OCI-LY1 (cell line): Measurements from ENCODE around the gene ESPNL.

Source experiments
- H2AFZ ChIP-seq: fragments of 200-600 bp; sonication (generic), shearing (Covaris generic); 2 replicates; pipeline ENCODE4 v1.6.0; 2014; ENCODE audit warnings: antibody characterized with exemption, mild to moderate bottlenecking, low read length
- H3F3A ChIP-seq: fragments of 200-600 bp; sonication (generic), shearing (Covaris generic); 2 replicates; pipeline ENCODE4 v1.6.0; 2014; ENCODE audit warnings: mild to moderate bottlenecking, antibody characterized with exemption, low read length, moderate library complexity; ENCODE audit not compliant: insufficient read depth
- H3K27ac ChIP-seq: fragments of 200-600 bp; sonication (generic); 2 replicates; pipeline ENCODE4 v1.5.1; 2014; ENCODE audit warnings: low read length, mixed run types, mild to moderate bottlenecking, low read depth; ENCODE audit not compliant: poor library complexity, severe bottlenecking
- H3K27me3 ChIP-seq: fragments of 200-600 bp; sonication (generic); 2 replicates; pipeline ENCODE4 v1.6.0; 2014; ENCODE audit warnings: antibody characterized with exemption, mild to moderate bottlenecking, low read length, moderate library complexity; ENCODE audit not compliant: insufficient read depth
- H3K36me3 ChIP-seq: fragments of 200-600 bp; sonication (generic); 2 replicates; pipeline ENCODE4 v1.6.1; 2014; ENCODE audit warnings: mild to moderate bottlenecking, antibody characterized with exemption, low read length, moderate library complexity, mixed read lengths; ENCODE audit not compliant: insufficient read depth
- H3K4me1 ChIP-seq: fragments of 200-600 bp; sonication (generic); 2 replicates; pipeline ENCODE4 v1.5.1; 2014; ENCODE audit warnings: mild to moderate bottlenecking, low read length, moderate library complexity; ENCODE audit not compliant: insufficient read depth, severe bottlenecking
- H3K4me2 ChIP-seq: fragments of 200-600 bp; sonication (generic), shearing (Covaris generic); 2 replicates; pipeline ENCODE4 v1.6.1; 2014; ENCODE audit warnings: low read length
- H3K4me3 ChIP-seq: fragments of 200-600 bp; sonication (generic); 2 replicates; pipeline ENCODE4 v1.5.1; 2014; ENCODE audit warnings: low read length, low read depth, mild to moderate bottlenecking, mixed read lengths; ENCODE audit not compliant: poor library complexity, severe bottlenecking
- H3K79me2 ChIP-seq: fragments of 200-600 bp; shearing (Covaris generic); 2 replicates; pipeline ENCODE4 v1.6.1; 2016; ENCODE audit warnings: mixed run types, low read length, mixed read lengths; ENCODE audit not compliant: insufficient read depth
- H3K9ac ChIP-seq: fragments of 200-600 bp; sonication (generic), shearing (Covaris generic); 2 replicates; pipeline ENCODE4 v1.6.1; 2014; ENCODE audit warnings: mild to moderate bottlenecking, low read length, mixed read lengths
- H3K9me2 ChIP-seq: fragments of 200-600 bp; sonication (generic), shearing (Covaris generic); 2 replicates; pipeline ENCODE4 v1.6.1; 2014; ENCODE audit warnings: low read depth, mild to moderate bottlenecking, low read length, mixed read lengths
- H3K9me3 ChIP-seq: fragments of 200-600 bp; shearing (Covaris generic); 2 replicates; pipeline ENCODE4 v1.6.1; 2014; ENCODE audit warnings: low read length, mixed read lengths
- H4K20me1 ChIP-seq: fragments of 200-600 bp; sonication (generic), shearing (Covaris generic); 2 replicates; pipeline ENCODE4 v1.6.0; 2016; ENCODE audit warnings: mild to moderate bottlenecking, low read length; ENCODE audit not compliant: insufficient read depth
- EZH2 ChIP-seq: fragments of 200-600 bp; sonication (generic), shearing (Covaris generic); IDR thresholded peaks from 2 replicates; pipeline ENCODE4 v1.8.0; 2017; ENCODE audit warnings: borderline replicate concordance, mixed run types, mild to moderate bottlenecking, antibody characterized with exemption, low read length, moderate library complexity, mixed read lengths
- TF ChIP-seq, protein P1 (sequence below): fragments of 200-600 bp; sonication (generic), shearing (Covaris generic); IDR thresholded peaks from 2 replicates; pipeline ENCODE4 v1.5.1; 2017; ENCODE audit warnings: mild to moderate bottlenecking, antibody characterized with exemption, low read length, moderate library complexity, mixed read lengths

The ESPNL gene

DNA sequence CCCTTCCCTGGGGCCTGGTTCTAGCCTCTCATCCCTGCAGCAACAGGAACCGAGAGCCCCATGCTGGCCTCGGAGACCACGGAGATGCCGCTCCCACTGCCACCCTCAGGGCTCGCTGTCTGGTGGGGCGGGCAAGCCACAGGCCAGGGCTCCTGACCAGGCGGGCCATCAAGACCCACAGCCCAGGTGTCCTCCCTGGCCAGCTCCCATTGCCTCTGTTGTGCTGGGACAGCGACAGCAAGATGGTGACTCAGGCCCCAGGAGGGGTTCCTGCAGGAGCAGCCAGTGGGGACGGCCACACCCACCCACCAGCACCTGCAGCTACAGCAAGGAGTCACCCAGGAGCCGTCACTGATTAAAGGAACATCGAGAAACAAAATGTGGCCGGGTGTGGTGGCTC is 45.7 kb downstream of the ESPNL start:
- no peaks in the 10 kb centered on the region for H3K36me3 ChIP-seq
- no peaks in the 10 kb centered on the region for H3K79me2 ChIP-seq
- TF ChIP-seq EZH2, result no peak
- TF ChIP-seq, protein P1, sequence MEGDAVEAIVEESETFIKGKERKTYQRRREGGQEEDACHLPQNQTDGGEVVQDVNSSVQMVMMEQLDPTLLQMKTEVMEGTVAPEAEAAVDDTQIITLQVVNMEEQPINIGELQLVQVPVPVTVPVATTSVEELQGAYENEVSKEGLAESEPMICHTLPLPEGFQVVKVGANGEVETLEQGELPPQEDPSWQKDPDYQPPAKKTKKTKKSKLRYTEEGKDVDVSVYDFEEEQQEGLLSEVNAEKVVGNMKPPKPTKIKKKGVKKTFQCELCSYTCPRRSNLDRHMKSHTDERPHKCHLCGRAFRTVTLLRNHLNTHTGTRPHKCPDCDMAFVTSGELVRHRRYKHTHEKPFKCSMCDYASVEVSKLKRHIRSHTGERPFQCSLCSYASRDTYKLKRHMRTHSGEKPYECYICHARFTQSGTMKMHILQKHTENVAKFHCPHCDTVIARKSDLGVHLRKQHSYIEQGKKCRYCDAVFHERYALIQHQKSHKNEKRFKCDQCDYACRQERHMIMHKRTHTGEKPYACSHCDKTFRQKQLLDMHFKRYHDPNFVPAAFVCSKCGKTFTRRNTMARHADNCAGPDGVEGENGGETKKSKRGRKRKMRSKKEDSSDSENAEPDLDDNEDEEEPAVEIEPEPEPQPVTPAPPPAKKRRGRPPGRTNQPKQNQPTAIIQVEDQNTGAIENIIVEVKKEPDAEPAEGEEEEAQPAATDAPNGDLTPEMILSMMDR, result no peak
- no peak overlapping the region for H3K9ac ChIP-seq
- H3K4me2 ChIP-seq, result no peak overlapping the region
- no peaks in the 10 kb centered on the region for H3F3A ChIP-seq
- H3K9me3 ChIP-seq, result no peaks in the 10 kb centered on the region
- H3K4me3 ChIP-seq, result no peak overlapping the region
- no peak overlapping the region for H3K27ac ChIP-seq
- no peaks in the 10 kb centered on the region for H3K9me2 ChIP-seq
- peaks cover 4% of the 10 kb centered on the region for H3K4me1 ChIP-seq
- no peak overlapping the region for H2AFZ ChIP-seq
- H4K20me1 ChIP-seq, result no peaks in the 10 kb centered on the region
- H3K27me3 ChIP-seq, result peaks cover 21% of the 10 kb centered on the region; the same call in 1 of the 2 replicates

DNA sequence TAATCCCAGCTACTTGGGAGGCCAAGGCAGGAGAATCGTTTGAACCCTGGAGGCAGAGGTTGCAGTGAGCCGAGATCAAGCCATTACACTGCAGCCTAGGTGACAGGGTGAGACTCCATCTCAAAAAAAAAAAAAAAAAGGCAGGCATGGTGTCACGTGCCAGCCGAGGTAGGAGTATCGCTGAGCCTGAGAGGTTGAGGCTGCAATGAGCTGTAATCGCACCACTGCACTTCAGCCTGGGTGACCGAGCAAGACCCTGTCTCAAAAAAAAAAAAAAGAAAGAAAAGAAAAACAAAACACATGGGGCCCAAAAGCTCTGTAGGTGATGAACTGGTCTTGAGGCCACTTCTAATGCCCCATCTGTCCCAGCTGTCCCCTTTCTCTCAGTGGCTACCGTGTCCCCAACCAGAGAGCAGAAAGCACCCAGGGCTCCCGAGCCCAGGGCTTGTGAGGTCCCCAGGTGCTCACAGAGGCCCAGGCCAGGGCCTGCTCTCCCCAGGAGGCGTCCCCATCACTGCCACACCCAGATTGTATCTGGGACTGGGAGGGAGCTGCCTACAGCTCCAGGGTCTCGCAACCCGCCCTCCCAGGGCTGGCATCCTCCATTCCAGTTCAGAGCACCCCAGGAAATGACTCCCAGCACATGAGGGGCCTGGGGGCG is 46.9 kb downstream of the ESPNL start:
- peaks cover 4% of the 10 kb centered on the region for H3K4me1 ChIP-seq

DNA sequence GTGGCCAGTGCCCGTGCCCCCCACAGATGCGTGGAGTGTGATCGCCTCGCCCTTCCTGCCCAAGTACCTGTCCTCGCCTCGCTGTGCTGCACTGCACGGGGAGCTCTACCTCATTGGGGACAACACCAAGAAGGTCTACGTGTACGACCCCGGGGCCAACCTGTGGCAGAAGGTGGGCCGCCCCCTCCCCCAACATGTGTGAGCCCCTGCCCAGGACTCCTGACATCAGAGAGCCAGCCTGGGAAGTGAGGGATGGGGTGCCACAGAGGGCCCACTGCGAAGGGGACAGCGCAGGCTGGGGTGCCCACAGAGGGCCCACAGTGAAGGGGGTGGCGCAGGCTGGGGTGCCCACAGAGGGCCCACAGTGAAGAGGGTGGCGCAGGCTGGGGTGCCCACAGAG is 48.8 kb downstream of the ESPNL start:
- H3K36me3 ChIP-seq, result no peaks in the 10 kb centered on the region; the same call in 1 of the 2 replicates
- no peaks in the 10 kb centered on the region for H3K9me2 ChIP-seq
- no peak overlapping the region for H3K9ac ChIP-seq
- peaks cover 16% of the 10 kb centered on the region; the same call in 1 of the 2 replicates for H3K27me3 ChIP-seq
- no peak overlapping the region for H3K4me2 ChIP-seq
- no peak for TF ChIP-seq EZH2
- TF ChIP-seq, protein P1, result no peak
- H3K4me1 ChIP-seq, result peaks cover 4% of the 10 kb centered on the region
- H3K4me3 ChIP-seq, result no peak overlapping the region
- H3K27ac ChIP-seq, result no peak overlapping the region
- no peaks in the 10 kb centered on the region for H3K9me3 ChIP-seq
- no peaks in the 10 kb centered on the region for H3K79me2 ChIP-seq
- H2AFZ ChIP-seq, result no peak overlapping the region
- H4K20me1 ChIP-seq, result no peaks in the 10 kb centered on the region
- no peaks in the 10 kb centered on the region for H3F3A ChIP-seq

More for the DNA sequence above, 46.9 kb downstream of the ESPNL start:
- no peak overlapping the region for H3K4me3 ChIP-seq
- H2AFZ ChIP-seq, result no peak overlapping the region
- H3K27ac ChIP-seq, result no peak overlapping the region
- H3K79me2 ChIP-seq, result no peaks in the 10 kb centered on the region
- no peak overlapping the region for H3K9ac ChIP-seq
- no peaks in the 10 kb centered on the region for H3K9me3 ChIP-seq
- H3K36me3 ChIP-seq, result no peaks in the 10 kb centered on the region
- no peaks in the 10 kb centered on the region for H3K9me2 ChIP-seq
- H3K27me3 ChIP-seq, result peaks cover 21% of the 10 kb centered on the region; the same call in 1 of the 2 replicates
- TF ChIP-seq, protein P1, result no peak
- no peak for TF ChIP-seq EZH2
- H3K4me2 ChIP-seq, result no peak overlapping the region
- no peaks in the 10 kb centered on the region for H4K20me1 ChIP-seq
- no peaks in the 10 kb centered on the region for H3F3A ChIP-seq
